Measurements from ENCODE around the gene FLYWCH2.
A peak's percentile ranks its signal among the peaks of the same experiment; 100 is the strongest.

DNA sequence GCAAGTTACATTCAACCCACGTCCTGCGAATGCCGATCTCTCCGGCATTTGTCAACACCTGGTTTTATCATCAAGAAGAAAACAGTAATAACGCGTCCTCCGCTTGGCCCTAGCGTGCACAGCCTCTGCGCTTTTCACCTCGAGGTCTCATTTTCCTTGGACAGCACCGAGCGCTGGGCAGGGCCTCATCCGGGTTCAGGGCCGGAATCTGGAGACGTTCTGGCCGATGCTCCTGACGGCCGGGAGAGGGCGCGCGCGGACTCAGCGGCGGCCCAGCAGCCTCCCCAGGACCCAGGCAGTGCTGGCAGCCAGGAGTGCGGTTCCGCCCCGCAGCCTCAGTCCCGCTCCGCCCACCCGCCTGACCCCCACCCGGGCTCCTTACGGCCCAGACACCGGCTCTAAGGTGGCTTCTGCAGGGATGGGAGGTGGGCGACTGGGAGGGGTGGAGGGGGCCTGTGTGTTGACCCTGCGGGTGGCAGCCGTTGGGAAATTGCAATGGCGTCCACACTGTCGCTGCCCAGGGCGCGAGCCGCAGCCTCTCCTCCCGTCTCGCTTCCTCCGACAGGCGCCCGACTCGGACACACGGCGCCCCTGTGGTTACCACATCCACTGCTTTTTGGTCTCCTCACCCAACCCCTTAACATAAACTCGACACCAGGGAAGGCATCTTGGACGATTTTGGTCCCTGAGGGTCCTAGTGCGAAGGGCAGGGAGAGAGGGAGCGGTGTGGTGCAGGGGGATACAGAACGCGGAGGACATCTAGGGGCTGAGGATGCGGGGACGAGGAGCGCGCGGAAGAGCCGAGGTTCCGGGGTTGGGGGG lies 21.3 kb downstream of the FLYWCH2 start:
- TF ChIP-seq HNRNPUL1 (IDR thresholded peaks at IDR 0.05; ENCODE audit: low read depth, low read length) (no peak), ZNF768 (CRISPR knock-in tag; IDR thresholded peaks at IDR 0.05) (peak; percentile 70), ZNF17 (CRISPR knock-in tag; IDR thresholded peaks at IDR 0.05) (no peak), ZNF33A (CRISPR knock-in tag; IDR thresholded peaks at IDR 0.05; ENCODE audit: borderline replicate concordance) (no peak), POLR2A (IDR thresholded peaks at IDR 0.05; ENCODE audit: insufficient read depth in 1 of 2, low read depth in 2 of 2, low read length in 2 of 2) (peak; percentile 53 to 60; a peak in 3 of 4 replicates), ZNF629 (CRISPR knock-in tag; conservative IDR thresholded peaks at IDR 0.05) (no peak), ZNF749 (CRISPR knock-in tag; IDR thresholded peaks at IDR 0.05; ENCODE audit: borderline replicate concordance) (no peak), MEF2D (CRISPR knock-in tag; IDR thresholded peaks at IDR 0.05) (0 out of 2 replicates have a peak, but pooled peaks have one; percentile 19)
- TF ChIP-seq, protein P1, sequence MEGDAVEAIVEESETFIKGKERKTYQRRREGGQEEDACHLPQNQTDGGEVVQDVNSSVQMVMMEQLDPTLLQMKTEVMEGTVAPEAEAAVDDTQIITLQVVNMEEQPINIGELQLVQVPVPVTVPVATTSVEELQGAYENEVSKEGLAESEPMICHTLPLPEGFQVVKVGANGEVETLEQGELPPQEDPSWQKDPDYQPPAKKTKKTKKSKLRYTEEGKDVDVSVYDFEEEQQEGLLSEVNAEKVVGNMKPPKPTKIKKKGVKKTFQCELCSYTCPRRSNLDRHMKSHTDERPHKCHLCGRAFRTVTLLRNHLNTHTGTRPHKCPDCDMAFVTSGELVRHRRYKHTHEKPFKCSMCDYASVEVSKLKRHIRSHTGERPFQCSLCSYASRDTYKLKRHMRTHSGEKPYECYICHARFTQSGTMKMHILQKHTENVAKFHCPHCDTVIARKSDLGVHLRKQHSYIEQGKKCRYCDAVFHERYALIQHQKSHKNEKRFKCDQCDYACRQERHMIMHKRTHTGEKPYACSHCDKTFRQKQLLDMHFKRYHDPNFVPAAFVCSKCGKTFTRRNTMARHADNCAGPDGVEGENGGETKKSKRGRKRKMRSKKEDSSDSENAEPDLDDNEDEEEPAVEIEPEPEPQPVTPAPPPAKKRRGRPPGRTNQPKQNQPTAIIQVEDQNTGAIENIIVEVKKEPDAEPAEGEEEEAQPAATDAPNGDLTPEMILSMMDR (CRISPR knock-in tag; IDR thresholded peaks at IDR 0.05) = peak; percentile 95

Measured in HepG2 (cell line).